ENCODE measurements around the gene HYAL3. TPM values are rescaled to one million over a fixed set of nuclear protein-coding genes. Genes with fewer than 3 reads are reported as not detected.

The HYAL3 gene
- total and polyA plus RNA-seq, 2 of the 8 experiments (the other 6 are each of a cell fraction or from before 2014, with no cell fraction given): 3.2 to 12.2 TPM

- Histone ChIP-seq H2AK5ac (ENCODE audit: low read depth, low read length) (no peak overlapping the region), H3K27ac (ENCODE audit: low read depth, low read length) (no peak overlapping the region), H3K36me3 (ENCODE audit: control insufficient read depth in 2 of 4, insufficient read depth in 4 of 4, low read length in 3 of 4) (peaks cover 16 to 29% (median 22%) of the 10 kb centered on the region in 4 experiments), H3K18ac (ENCODE audit: extremely low read depth, low read length) (no peak overlapping the region), H2BK120ac (replicated peaks; ENCODE audit: low read depth, low read length) (no peak overlapping the region), H4K5ac (ENCODE audit: insufficient read length, low read depth, low read length) (no peak overlapping the region), H4K20me1 (replicated peaks in 1 of 2; ENCODE audit: control insufficient read depth in 1 of 2, insufficient read depth in 2 of 2, low read length in 2 of 2) (peaks cover 0 to 13% of the 10 kb centered on the region in 2 experiments), H3K4me2 (ENCODE audit: insufficient read depth in 1 of 2, low read depth in 2 of 2, low read length in 2 of 2) (no peak overlapping the region), H3K56ac (replicated peaks; ENCODE audit: insufficient read length, low read depth, low read length) (no peak overlapping the region), H3K79me2 (ENCODE audit: control insufficient read depth in 1 of 2, insufficient read depth in 2 of 2, low read length in 2 of 2) (peaks cover 0 to 12% of the 10 kb centered on the region in 2 experiments; a peak in 3 of 4 replicates), H4K91ac (replicated peaks; ENCODE audit: insufficient read length, low read length) (no peak overlapping the region), H3K4me1 (replicated peaks in 1 of 4; ENCODE audit: control insufficient read depth in 3 of 4, insufficient read depth in 4 of 4, low read length in 3 of 4) (peaks cover 0 to under 1% (median under 1%) of the 10 kb centered on the region in 4 experiments; a peak in 3 of 7 replicates), H2BK5ac (ENCODE audit: low read depth, low read length) (no peak overlapping the region), H3K4ac (replicated peaks; ENCODE audit: insufficient read length, low read depth, low read length) (no peak overlapping the region), H3K27me3 (replicated peaks in 1 of 4; ENCODE audit: control insufficient read depth in 3 of 4, extremely low read depth in 1 of 4, insufficient read depth in 3 of 4, low read length in 3 of 4) (no peaks in the 10 kb centered on the region; a peak in 1 of 7 replicates), H3K23ac (ENCODE audit: insufficient read length) (no peak overlapping the region), H2BK15ac (ENCODE audit: low read length) (no peak overlapping the region), H3K23me2 (ENCODE audit: low read depth, low read length) (peaks cover 5% of the 10 kb centered on the region), H3K9ac (replicated peaks in 1 of 4; ENCODE audit: extremely low read depth in 1 of 4, low read depth in 3 of 4, low read length in 3 of 4) (no peak overlapping the region), H3K79me1 (ENCODE audit: low read depth, low read length) (peaks cover 6% of the 10 kb centered on the region; the same call in 1 of the 2 replicates), H3K14ac (ENCODE audit: insufficient read length) (no peak overlapping the region), H3K4me3 (ENCODE audit: extremely low read depth in 1 of 4, insufficient read depth in 2 of 4, low read depth in 3 of 4, low read length in 4 of 4) (no peak overlapping the region), H2BK12ac (ENCODE audit: low read depth, low read length) (no peak overlapping the region), H3K9me3 (ENCODE audit: insufficient read depth in 2 of 2, low read depth in 1 of 2, low read length in 1 of 2) (no peaks in the 10 kb centered on the region), H4K8ac (ENCODE audit: extremely low read depth, insufficient read depth, low read length) (no peak overlapping the region), H2BK20ac (ENCODE audit: low read length) (no peak overlapping the region), H2AFZ (ENCODE audit: low read length) (no peak overlapping the region)
- CTCF ChIA-PET (ENCODE audit: partially characterized antibody): interaction anchor here (0.5 to 2.0 kb wide), 5 partner anchors 7 to 328 kb away, joined by 3 to 7 read pairs (median 5); no protein-coding TSS in a partner anchor
- TF ChIP-seq CHD1 (IDR thresholded peaks at IDR 0.05; ENCODE audit: low read depth, low read length) (no peak), GABPA (IDR thresholded peaks at IDR 0.05; ENCODE audit: borderline replicate concordance, insufficient read depth, low read length) (no peak), POLR2A (IDR thresholded peaks at IDR 0.05; ENCODE audit: control extremely low read depth in 1 of 2, low read depth in 2 of 2, low read length in 2 of 2) (no peak), ATF2 (IDR thresholded peaks at IDR 0.05; ENCODE audit: low read length) (no peak)
- 95% methylated on average over 28 of the region's 28 CpGs; no CpG with 5 or more reads in 1 of the 2 experiments for WGBS, 2 experiments (ENCODE audit: extremely low coverage in 1 of 2, insufficient coverage in 1 of 2, insufficient read length in 1 of 2, insufficient replicate concordance in 2 of 2, low coverage in 1 of 2, low lambda C conversion rate in 2 of 2, missing lambda C conversion rate in 1 of 2)
- DNase-seq (ENCODE audit: low read depth in 1 of 2, low spot score in 2 of 2) (no peak), FAIRE-seq (no peak)
- POLR2A ChIA-PET (ENCODE audit: partially characterized antibody): interaction anchor here (1.7 to 6.8 kb wide), 2 partner anchors 8 to 16 kb away, joined by 3 to 122 read pairs; partner anchors contain the start of gene LSMEM2
Observed at GRCh38 chr3:50286322-50287227, 12.6 kb downstream of the HYAL3 start.

All from H1 (cell line).